ENCODE data around the gene KLHL1. TPM values are rescaled to one million over a fixed set of nuclear protein-coding genes. Genes with fewer than 3 reads are reported as not detected.
"Not testable (repeated sequence)": the region's sequence is repeated elsewhere in the genome, so short reads cannot be mapped to it uniquely, and the experiment has no call there.

KLHL1 gene, protein sequence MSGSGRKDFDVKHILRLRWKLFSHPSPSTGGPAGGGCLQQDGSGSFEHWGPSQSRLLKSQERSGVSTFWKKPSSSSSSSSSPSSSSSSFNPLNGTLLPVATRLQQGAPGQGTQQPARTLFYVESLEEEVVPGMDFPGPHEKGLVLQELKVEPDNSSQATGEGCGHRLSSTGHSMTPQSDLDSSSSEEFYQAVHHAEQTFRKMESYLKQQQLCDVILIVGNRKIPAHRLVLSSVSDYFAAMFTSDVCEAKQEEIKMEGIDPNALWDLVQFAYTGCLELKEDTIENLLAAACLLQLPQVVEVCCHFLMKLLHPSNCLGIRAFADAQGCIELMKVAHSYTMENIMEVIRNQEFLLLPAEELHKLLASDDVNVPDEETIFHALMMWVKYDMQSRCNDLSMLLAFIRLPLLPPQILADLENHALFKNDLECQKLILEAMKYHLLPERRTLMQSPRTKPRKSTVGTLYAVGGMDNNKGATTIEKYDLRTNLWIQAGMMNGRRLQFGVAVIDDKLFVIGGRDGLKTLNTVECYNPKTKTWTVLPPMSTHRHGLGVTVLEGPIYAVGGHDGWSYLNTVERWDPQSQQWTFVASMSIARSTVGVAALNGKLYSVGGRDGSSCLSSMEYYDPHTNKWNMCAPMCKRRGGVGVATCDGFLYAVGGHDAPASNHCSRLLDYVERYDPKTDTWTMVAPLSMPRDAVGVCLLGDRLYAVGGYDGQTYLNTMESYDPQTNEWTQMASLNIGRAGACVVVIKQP
- not detected for total RNA-seq

DNA sequence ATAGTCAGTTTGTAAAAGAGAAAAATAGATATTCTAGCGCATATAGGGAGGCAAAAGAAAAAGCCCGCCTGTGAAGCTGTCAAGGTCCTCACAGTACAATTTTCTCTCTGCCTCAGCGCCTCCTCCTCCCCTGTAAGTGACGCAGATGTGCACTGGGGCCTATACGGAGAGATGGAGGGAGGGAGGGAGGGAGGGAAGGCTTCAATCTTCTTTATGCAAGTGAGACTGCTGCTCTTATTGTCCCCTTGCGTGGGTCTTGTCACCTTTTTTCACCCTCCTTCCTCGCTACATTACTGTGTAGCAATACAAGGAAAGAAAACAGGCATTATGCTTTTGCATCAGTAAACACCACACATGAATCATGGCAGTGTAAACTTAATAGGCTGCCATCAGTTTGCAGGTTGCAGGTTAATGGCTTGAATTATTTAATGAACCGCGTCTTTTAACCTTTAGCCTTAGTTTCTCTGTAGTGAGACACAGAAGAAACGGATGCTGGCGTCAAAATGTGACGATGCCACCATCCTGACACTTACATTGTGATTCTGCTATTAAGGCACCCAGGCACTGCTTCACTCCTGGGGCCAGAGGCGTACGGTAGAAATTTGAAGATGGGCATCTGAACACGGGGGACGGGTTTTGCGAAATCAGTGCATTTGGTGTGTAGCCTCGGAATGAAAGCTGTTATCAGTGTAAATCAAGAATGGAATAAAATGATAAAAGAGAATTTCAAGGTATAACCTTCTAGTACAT is at the start of gene KLHL1:
Gene KLHL1 (minus strand): TSS at position 97 of the 750 bp plus-strand sequence. CDS start 753 bp downstream, outside the sequence.
- intact Hi-C loops (cut with DNase I), result no loop called here

DNA sequence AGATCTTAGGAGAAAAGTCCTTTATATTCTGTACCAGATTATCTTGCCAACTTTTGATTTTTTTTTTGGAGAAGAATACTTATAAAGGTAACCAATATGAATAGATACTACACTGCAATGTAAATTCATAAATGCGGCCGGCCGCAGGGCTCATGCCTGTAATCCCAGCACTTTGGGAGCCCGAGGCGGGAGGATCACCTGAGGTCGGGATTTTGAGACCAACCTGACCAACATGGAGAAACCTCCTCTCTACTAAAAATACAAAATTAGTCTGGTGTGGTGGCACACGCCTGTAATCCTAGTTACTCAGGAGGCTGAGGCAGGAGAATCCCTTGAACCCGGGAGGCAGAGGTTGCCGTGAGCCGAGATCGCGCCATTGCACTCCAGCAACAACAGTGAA is 34.4 kb upstream of the KLHL1 start:
- H3K4me3 ChIP-seq; H3K4me1 ChIP-seq; H3K9me3 ChIP-seq; H3K36me3 ChIP-seq; DNase-seq (ENCODE audit: extremely low spot score in 2 of 2); H3K27me3 ChIP-seq; H3K27ac ChIP-seq; intact Hi-C loops (cut with DNase I): not testable (repeated sequence)

More for the DNA sequence above, at the start of gene KLHL1:
- no peaks in the 10 kb centered on the region for H3K36me3 ChIP-seq
- H3K4me1 ChIP-seq, result no peaks in the 10 kb centered on the region
- no peaks in the 10 kb centered on the region for H3K27me3 ChIP-seq
- no peak for DNase-seq (ENCODE audit: extremely low spot score in 2 of 2)
- no peaks in the 10 kb centered on the region for H3K9me3 ChIP-seq
- no peak within 1 kb of the TSS for H3K27ac ChIP-seq
- no peak within 1 kb of the TSS for H3K4me3 ChIP-seq
- no peak for TF ChIP-seq POLR2AphosphoS5 (IDR thresholded peaks at IDR 0.05; ENCODE audit: insufficient read depth in 1 of 2, low read depth in 1 of 2)
- no peak for TF ChIP-seq POLR2A (IDR thresholded peaks at IDR 0.05)
- TF ChIP-seq, protein P1, sequence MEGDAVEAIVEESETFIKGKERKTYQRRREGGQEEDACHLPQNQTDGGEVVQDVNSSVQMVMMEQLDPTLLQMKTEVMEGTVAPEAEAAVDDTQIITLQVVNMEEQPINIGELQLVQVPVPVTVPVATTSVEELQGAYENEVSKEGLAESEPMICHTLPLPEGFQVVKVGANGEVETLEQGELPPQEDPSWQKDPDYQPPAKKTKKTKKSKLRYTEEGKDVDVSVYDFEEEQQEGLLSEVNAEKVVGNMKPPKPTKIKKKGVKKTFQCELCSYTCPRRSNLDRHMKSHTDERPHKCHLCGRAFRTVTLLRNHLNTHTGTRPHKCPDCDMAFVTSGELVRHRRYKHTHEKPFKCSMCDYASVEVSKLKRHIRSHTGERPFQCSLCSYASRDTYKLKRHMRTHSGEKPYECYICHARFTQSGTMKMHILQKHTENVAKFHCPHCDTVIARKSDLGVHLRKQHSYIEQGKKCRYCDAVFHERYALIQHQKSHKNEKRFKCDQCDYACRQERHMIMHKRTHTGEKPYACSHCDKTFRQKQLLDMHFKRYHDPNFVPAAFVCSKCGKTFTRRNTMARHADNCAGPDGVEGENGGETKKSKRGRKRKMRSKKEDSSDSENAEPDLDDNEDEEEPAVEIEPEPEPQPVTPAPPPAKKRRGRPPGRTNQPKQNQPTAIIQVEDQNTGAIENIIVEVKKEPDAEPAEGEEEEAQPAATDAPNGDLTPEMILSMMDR (IDR thresholded peaks at IDR 0.05), result no peak

DNA sequence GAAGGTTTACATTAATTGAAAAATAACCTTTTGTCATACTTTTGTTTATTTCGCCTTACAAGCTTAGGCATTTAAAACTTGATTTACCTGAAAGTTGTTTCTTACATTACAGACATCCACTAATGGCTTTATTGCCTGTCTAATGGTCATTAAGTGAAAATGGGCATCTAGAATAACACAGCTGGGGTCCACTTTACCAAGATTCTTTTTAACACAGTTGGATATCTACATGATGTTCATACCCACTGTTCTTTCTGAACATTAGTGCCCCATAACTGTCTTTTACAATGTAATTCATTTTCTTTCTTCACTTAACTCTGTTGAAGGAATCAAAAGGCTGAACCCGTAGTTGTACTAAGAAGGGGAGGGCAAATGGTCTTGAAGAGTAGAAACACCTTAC is 19.8 kb upstream of the KLHL1 start:
- DNase-seq (ENCODE audit: extremely low spot score in 2 of 2), result no peak
- Histone ChIP-seq H3K36me3 (no peaks in the 10 kb centered on the region), H3K4me3 (no peak overlapping the region), H3K4me1 (no peaks in the 10 kb centered on the region), H3K27me3 (no peaks in the 10 kb centered on the region), H3K27ac (no peak overlapping the region), H3K9me3 (no peaks in the 10 kb centered on the region)
- intact Hi-C loops (cut with DNase I), result no loop called here
- TF ChIP-seq POLR2AphosphoS5 (IDR thresholded peaks at IDR 0.05; ENCODE audit: insufficient read depth in 1 of 2, low read depth in 1 of 2), result no peak
- no peak for TF ChIP-seq POLR2A (IDR thresholded peaks at IDR 0.05)
- TF ChIP-seq, protein P1 (IDR thresholded peaks at IDR 0.05), result no peak

DNA sequence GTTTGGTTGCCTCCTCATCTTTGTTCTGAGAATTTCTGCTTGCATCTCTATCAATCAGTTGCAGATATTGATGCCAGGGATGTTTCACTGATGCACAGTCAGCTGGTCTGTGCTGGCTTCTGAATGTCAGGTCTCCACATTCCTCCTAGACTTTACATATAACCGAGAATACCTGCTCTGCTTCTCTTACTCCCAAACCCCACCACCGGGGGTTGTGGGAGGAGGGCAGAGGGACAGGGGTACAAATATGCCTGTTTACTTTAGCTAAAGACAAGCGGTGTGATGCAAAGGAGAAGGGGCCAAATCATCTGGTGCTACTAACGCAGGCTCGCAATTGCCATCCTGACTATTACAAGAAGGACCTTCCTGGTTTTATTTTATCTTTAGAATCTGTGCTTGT is 17.4 kb upstream of the KLHL1 start:
- Histone ChIP-seq H3K27ac (no peak overlapping the region), H3K27me3 (no peaks in the 10 kb centered on the region), H3K9me3 (no peaks in the 10 kb centered on the region), H3K4me3 (no peak overlapping the region), H3K36me3 (no peaks in the 10 kb centered on the region), H3K4me1 (no peaks in the 10 kb centered on the region)
- TF ChIP-seq POLR2A (IDR thresholded peaks at IDR 0.05) (no peak), POLR2AphosphoS5 (IDR thresholded peaks at IDR 0.05; ENCODE audit: insufficient read depth in 1 of 2, low read depth in 1 of 2) (no peak)
- TF ChIP-seq, protein P1 (IDR thresholded peaks at IDR 0.05), result no peak
- DNase-seq (ENCODE audit: extremely low spot score in 2 of 2), result no peak
- intact Hi-C loops (cut with DNase I), result no loop called here

DNA sequence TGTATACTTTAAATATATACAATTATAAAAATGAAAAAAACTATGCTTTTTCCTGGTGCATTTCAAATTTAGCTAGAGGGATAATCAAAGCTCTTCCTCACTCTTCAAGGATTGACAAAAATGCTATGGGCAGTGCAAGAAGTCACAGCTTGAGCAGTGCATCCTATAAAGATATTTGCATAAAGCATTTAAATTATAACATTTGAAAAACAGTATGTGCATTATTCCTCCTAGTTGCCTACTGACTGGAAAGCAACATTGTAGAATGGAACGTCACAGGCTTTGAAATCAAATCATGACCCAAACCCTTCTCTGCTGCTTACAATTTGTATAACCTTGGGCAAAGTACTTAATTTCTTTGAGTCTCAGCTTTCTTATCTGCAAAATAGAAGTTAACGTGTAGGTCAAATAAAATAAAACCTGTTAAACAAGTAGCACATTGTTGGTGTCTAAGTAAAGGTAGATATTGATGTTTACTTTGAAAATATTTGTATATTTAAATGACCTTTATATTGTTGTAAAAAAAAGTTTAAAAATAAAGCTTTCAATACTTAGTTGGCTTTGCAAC is 9.2 kb upstream of the KLHL1 start:
- intact Hi-C loops (cut with DNase I), result no loop called here
- no peak for DNase-seq (ENCODE audit: extremely low spot score in 2 of 2)
- H3K4me3 ChIP-seq, result no peak overlapping the region
- H3K9me3 ChIP-seq, result no peaks in the 10 kb centered on the region
- H3K36me3 ChIP-seq, result no peaks in the 10 kb centered on the region
- H3K27ac ChIP-seq, result no peak overlapping the region
- no peaks in the 10 kb centered on the region for H3K27me3 ChIP-seq
- H3K4me1 ChIP-seq, result no peaks in the 10 kb centered on the region
- TF ChIP-seq, protein P1 (IDR thresholded peaks at IDR 0.05), result no peak
- TF ChIP-seq POLR2A (IDR thresholded peaks at IDR 0.05) (no peak), POLR2AphosphoS5 (IDR thresholded peaks at IDR 0.05; ENCODE audit: insufficient read depth in 1 of 2, low read depth in 1 of 2) (no peak)

All from vagina (tissue), 2 donors.